HEK293 (cell line): ENCODE data around the gene VIPR2.

Experiments used
- CTCF ChIP-seq: fragments of 450-650 bp; formaldehyde crosslinking; IDR thresholded peaks from 2 replicates; pipeline ENCODE4 v1.5.1; 2016; ENCODE audit warnings: missing biosample characterization, missing genetic modification characterization
- KLF9 ChIP-seq: fragments of 450-650 bp; formaldehyde crosslinking; IDR thresholded peaks from 2 replicates; pipeline ENCODE4 v1.5.1; 2016; ENCODE audit warnings: missing biosample characterization, missing genetic modification characterization, low read depth
- ZBTB11 ChIP-seq: fragments of 450-650 bp; formaldehyde crosslinking; conservative IDR thresholded peaks from 2 replicates; pipeline ENCODE4 v1.5.1; 2016; ENCODE audit warnings: low read depth, missing biosample characterization, missing genetic modification characterization
- ZFP37 ChIP-seq: fragments of 450-650 bp; formaldehyde crosslinking; IDR thresholded peaks from 2 replicates; pipeline ENCODE4 v1.5.1; 2016; ENCODE audit warnings: missing biosample characterization, missing genetic modification characterization
- ZNF549 ChIP-seq: fragments of 450-650 bp; IDR thresholded peaks from 2 replicates; pipeline ENCODE4 v1.5.1; 2018; ENCODE audit warnings: missing biosample characterization, missing genetic modification characterization, mild to moderate bottlenecking, inconsistent platforms, moderate library complexity
- ZNF660 ChIP-seq: fragments of 450-650 bp; IDR thresholded peaks from 2 replicates; pipeline ENCODE4 v1.5.1; 2018; ENCODE audit warnings: missing biosample characterization, mild to moderate bottlenecking, missing genetic modification characterization
- TF ChIP-seq, protein P1 (sequence below): IDR thresholded peaks from 2 replicates; pipeline ENCODE4 v1.6.1; 2011; ENCODE audit warnings: mild to moderate bottlenecking, low read depth, low read length, borderline replicate concordance
- TF ChIP-seq, protein P2 (sequence below): fragments of 450-650 bp; formaldehyde crosslinking; optimal IDR thresholded peaks from 2 replicates; pipeline ENCODE3; 2016; ENCODE audit warnings: missing biosample characterization, mild to moderate bottlenecking, missing genetic modification characterization
- TF ChIP-seq, protein P3 (sequence below): fragments of 450-650 bp; formaldehyde crosslinking; IDR thresholded peaks from 2 replicates; pipeline ENCODE4 v1.5.1; 2016; ENCODE audit warnings: missing biosample characterization, missing genetic modification characterization

DNA sequence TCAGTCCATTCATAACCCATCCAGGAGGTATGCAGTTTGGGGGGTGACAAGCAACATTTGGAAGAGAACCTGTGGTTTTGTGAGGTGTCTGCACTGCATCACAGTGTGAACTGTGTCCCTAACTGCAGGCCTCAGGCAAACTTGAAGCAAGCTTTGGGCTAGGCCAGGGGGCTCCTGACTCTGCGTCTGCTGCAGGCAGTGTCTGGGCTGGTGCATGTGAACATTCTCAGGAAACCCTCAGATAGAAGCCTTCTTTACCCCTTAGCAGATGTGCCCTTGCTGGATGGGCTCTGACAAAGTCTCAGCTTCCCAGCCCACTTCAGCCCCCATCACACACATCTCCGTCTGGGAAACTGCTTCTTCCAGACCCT, 61.0 kb downstream of the VIPR2 start:
- TF ChIP-seq CTCF (tag by site-specific recombination) (no peak), ZNF660 (tag by site-specific recombination) (no peak), KLF9 (tag by site-specific recombination) (no peak), ZNF549 (no peak), ZFP37 (tag by site-specific recombination) (no peak), ZBTB11 (tag by site-specific recombination) (no peak)
- TF ChIP-seq, protein P1, sequence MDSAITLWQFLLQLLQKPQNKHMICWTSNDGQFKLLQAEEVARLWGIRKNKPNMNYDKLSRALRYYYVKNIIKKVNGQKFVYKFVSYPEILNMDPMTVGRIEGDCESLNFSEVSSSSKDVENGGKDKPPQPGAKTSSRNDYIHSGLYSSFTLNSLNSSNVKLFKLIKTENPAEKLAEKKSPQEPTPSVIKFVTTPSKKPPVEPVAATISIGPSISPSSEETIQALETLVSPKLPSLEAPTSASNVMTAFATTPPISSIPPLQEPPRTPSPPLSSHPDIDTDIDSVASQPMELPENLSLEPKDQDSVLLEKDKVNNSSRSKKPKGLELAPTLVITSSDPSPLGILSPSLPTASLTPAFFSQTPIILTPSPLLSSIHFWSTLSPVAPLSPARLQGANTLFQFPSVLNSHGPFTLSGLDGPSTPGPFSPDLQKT = no peak
- TF ChIP-seq, protein P2, sequence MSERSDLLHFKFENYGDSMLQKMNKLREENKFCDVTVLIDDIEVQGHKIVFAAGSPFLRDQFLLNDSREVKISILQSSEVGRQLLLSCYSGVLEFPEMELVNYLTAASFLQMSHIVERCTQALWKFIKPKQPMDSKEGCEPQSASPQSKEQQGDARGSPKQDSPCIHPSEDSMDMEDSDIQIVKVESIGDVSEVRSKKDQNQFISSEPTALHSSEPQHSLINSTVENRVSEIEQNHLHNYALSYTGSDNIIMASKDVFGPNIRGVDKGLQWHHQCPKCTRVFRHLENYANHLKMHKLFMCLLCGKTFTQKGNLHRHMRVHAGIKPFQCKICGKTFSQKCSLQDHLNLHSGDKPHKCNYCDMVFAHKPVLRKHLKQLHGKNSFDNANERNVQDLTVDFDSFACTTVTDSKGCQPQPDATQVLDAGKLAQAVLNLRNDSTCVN = no peak
- TF ChIP-seq, protein P3, sequence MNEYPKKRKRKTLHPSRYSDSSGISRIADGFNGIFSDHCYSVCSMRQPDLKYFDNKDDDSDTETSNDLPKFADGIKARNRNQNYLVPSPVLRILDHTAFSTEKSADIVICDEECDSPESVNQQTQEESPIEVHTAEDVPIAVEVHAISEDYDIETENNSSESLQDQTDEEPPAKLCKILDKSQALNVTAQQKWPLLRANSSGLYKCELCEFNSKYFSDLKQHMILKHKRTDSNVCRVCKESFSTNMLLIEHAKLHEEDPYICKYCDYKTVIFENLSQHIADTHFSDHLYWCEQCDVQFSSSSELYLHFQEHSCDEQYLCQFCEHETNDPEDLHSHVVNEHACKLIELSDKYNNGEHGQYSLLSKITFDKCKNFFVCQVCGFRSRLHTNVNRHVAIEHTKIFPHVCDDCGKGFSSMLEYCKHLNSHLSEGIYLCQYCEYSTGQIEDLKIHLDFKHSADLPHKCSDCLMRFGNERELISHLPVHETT (tag by site-specific recombination) = no peak
